Memory B cell (primary cell): ENCODE data around the gene ZNF718.
"Not testable (repeated sequence)": the region's sequence is repeated elsewhere in the genome, so short reads cannot be mapped to it uniquely, and the experiment has no call there.

Experiments
- ATAC-seq: fragments of 150-1000 bp; cut with Tn5 transposase; 2 replicates; pipeline ENCODE4 v1.10.0; 2021; ENCODE audit warnings: low read depth, mild to moderate bottlenecking, moderate library complexity
- DNase-seq, 2 donors: peaks; one replicate each; pipeline ENCODE4 v3.0.0; 2022; ENCODE audit warnings: low spot score in 2 of 2
- H3K27ac Mint-ChIP-seq: one replicate; pipeline ENCODE4 v1.8.0; 2022; ENCODE audit warnings: mild to moderate bottlenecking, moderate library complexity, mixed read lengths
- H3K27me3 Mint-ChIP-seq: one replicate; pipeline ENCODE4 v1.8.0; 2022; ENCODE audit warnings: mixed read lengths
- H3K36me3 Mint-ChIP-seq: one replicate; pipeline ENCODE4 v1.8.0; 2022; ENCODE audit warnings: mild to moderate bottlenecking, mixed read lengths
- H3K4me1 Mint-ChIP-seq: one replicate; pipeline ENCODE4 v1.8.0; 2022; ENCODE audit warnings: mixed read lengths
- H3K4me3 Mint-ChIP-seq: one replicate; pipeline ENCODE4 v1.8.0; 2022; ENCODE audit warnings: mild to moderate bottlenecking, moderate library complexity, mixed read lengths
- H3K9me3 Mint-ChIP-seq: one replicate; pipeline ENCODE4 v1.8.0; 2022; ENCODE audit warnings: mixed read lengths

ZNF718 gene

GRCh38 chr4:124275-125081 lies at the start of gene ZNF718:
TSS of gene ZNF718 (plus strand) at chr4:124501. CDS start at chr4:124671, 170 bp downstream.
- Mint-ChIP-seq H3K4me1 (peaks cover 13% of the 10 kb centered on the region), H3K36me3 (peaks cover 28% of the 10 kb centered on the region), H3K4me3 (peak within 1 kb of the TSS; percentile 100), H3K9me3 (peaks cover 10% of the 10 kb centered on the region), H3K27me3 (peaks cover 1% of the 10 kb centered on the region), H3K27ac (peak within 1 kb of the TSS; percentile 95)
- ATAC-seq (peak; percentile 94), DNase-seq (peak; percentile 88 to 90)

GRCh38 chr4:85951-86350 lies 38.4 kb upstream of the ZNF718 start:
- no peaks in the 10 kb centered on the region for H3K27me3 Mint-ChIP-seq
- H3K4me1 Mint-ChIP-seq = no peaks in the 10 kb centered on the region
- ATAC-seq (no peak), DNase-seq (no peak)
- H3K4me3 Mint-ChIP-seq = no peak overlapping the region
- no peak overlapping the region for H3K27ac Mint-ChIP-seq
- H3K9me3 Mint-ChIP-seq = peaks cover 21% of the 10 kb centered on the region
- peaks cover 40% of the 10 kb centered on the region for H3K36me3 Mint-ChIP-seq

- H3K36me3 Mint-ChIP-seq = peaks cover 41% of the 10 kb centered on the region
- H3K4me3 Mint-ChIP-seq = not testable (repeated sequence)
Measured at GRCh38 chr4:86559-87324, 37.6 kb upstream of the ZNF718 start.

GRCh38 chr4:98386-98785 lies 25.9 kb upstream of the ZNF718 start:
- no peak for ATAC-seq
- Mint-ChIP-seq H3K4me3 (no peak overlapping the region), H3K4me1 (no peaks in the 10 kb centered on the region), H3K9me3 (peaks cover 9% of the 10 kb centered on the region), H3K27ac (no peak overlapping the region), H3K27me3 (no peaks in the 10 kb centered on the region), H3K36me3 (peaks cover 5% of the 10 kb centered on the region)
- DNase-seq = no peak

More at GRCh38 chr4:86559-87324, 37.6 kb upstream of the ZNF718 start:
- not testable (repeated sequence) for H3K27me3 Mint-ChIP-seq, H3K4me1 Mint-ChIP-seq, DNase-seq, ATAC-seq, H3K27ac Mint-ChIP-seq
- H3K9me3 Mint-ChIP-seq = peaks cover 22% of the 10 kb centered on the region

GRCh38 chr4:99863-100262 lies 24.4 kb upstream of the ZNF718 start:
- H3K27me3 Mint-ChIP-seq = peaks cover under 1% of the 10 kb centered on the region
- no peak for DNase-seq
- H3K27ac Mint-ChIP-seq = no peak overlapping the region
- no peaks in the 10 kb centered on the region for H3K4me1 Mint-ChIP-seq
- peaks cover 5% of the 10 kb centered on the region for H3K36me3 Mint-ChIP-seq
- peaks cover 4% of the 10 kb centered on the region for H3K9me3 Mint-ChIP-seq
- no peak overlapping the region for H3K4me3 Mint-ChIP-seq
- no peak for ATAC-seq

GRCh38 chr4:107083-107443 lies 17.2 kb upstream of the ZNF718 start:
- Mint-ChIP-seq H3K4me3 (no peak overlapping the region), H3K4me1 (no peaks in the 10 kb centered on the region), H3K27ac (no peak overlapping the region), H3K27me3 (peaks cover 28% of the 10 kb centered on the region), H3K36me3 (peaks cover 18% of the 10 kb centered on the region), H3K9me3 (peaks cover 28% of the 10 kb centered on the region)
- ATAC-seq (no peak), DNase-seq (no peak)

GRCh38 chr4:107444-108429 lies 16.6 kb upstream of the ZNF718 start:
- Mint-ChIP-seq H3K27ac (no peak overlapping the region), H3K4me1 (no peaks in the 10 kb centered on the region), H3K4me3 (no peak overlapping the region), H3K27me3 (peaks cover 30% of the 10 kb centered on the region), H3K36me3 (peaks cover 18% of the 10 kb centered on the region), H3K9me3 (peaks cover 29% of the 10 kb centered on the region)
- no peak for DNase-seq
- no peak for ATAC-seq

GRCh38 chr4:112771-113170 lies 11.5 kb upstream of the ZNF718 start:
- peaks cover 20% of the 10 kb centered on the region for H3K36me3 Mint-ChIP-seq

GRCh38 chr4:113732-114131 lies 10.6 kb upstream of the ZNF718 start:
- ATAC-seq = no peak
- DNase-seq = no peak
- Mint-ChIP-seq H3K27me3 (peaks cover 21% of the 10 kb centered on the region), H3K4me3 (no peak overlapping the region), H3K27ac (no peak overlapping the region), H3K9me3 (peaks cover 36% of the 10 kb centered on the region), H3K36me3 (peaks cover 19% of the 10 kb centered on the region), H3K4me1 (peaks cover 2% of the 10 kb centered on the region)

More at GRCh38 chr4:112771-113170, 11.5 kb upstream of the ZNF718 start:
- no peak for DNase-seq
- Mint-ChIP-seq H3K4me3 (no peak overlapping the region), H3K9me3 (peaks cover 36% of the 10 kb centered on the region), H3K27ac (no peak overlapping the region), H3K27me3 (peaks cover 25% of the 10 kb centered on the region), H3K4me1 (peaks cover 2% of the 10 kb centered on the region)
- no peak for ATAC-seq

GRCh38 chr4:114149-114548 lies 10.2 kb upstream of the ZNF718 start:
- peaks cover 17% of the 10 kb centered on the region for H3K27me3 Mint-ChIP-seq
- H3K4me1 Mint-ChIP-seq = peaks cover 2% of the 10 kb centered on the region
- no peak overlapping the region for H3K27ac Mint-ChIP-seq
- DNase-seq (no peak), ATAC-seq (no peak)
- H3K36me3 Mint-ChIP-seq = peaks cover 16% of the 10 kb centered on the region
- no peak overlapping the region for H3K4me3 Mint-ChIP-seq
- H3K9me3 Mint-ChIP-seq = peaks cover 33% of the 10 kb centered on the region

- H3K4me1 Mint-ChIP-seq = peaks cover 5% of the 10 kb centered on the region
- no peak overlapping the region for H3K27ac Mint-ChIP-seq
- DNase-seq (no peak), ATAC-seq (no peak)
- peaks cover 5% of the 10 kb centered on the region for H3K27me3 Mint-ChIP-seq
- peaks cover 9% of the 10 kb centered on the region for H3K36me3 Mint-ChIP-seq
- peaks cover 30% of the 10 kb centered on the region for H3K9me3 Mint-ChIP-seq
- no peak overlapping the region for H3K4me3 Mint-ChIP-seq
Measured at GRCh38 chr4:116499-116898, 7.8 kb upstream of the ZNF718 start.

GRCh38 chr4:120616-121015 lies 3.7 kb upstream of the ZNF718 start:
- DNase-seq (no peak), ATAC-seq (no peak)
- peaks cover 13% of the 10 kb centered on the region for H3K36me3 Mint-ChIP-seq
- no peak overlapping the region for H3K27ac Mint-ChIP-seq
- peaks cover 19% of the 10 kb centered on the region for H3K9me3 Mint-ChIP-seq
- peaks cover 1% of the 10 kb centered on the region for H3K27me3 Mint-ChIP-seq
- peaks cover 10% of the 10 kb centered on the region for H3K4me1 Mint-ChIP-seq
- H3K4me3 Mint-ChIP-seq = no peak overlapping the region

- Mint-ChIP-seq H3K4me3 (no peak overlapping the region), H3K27me3 (peaks cover 1% of the 10 kb centered on the region), H3K36me3 (peaks cover 14% of the 10 kb centered on the region), H3K4me1 (peaks cover 15% of the 10 kb centered on the region), H3K9me3 (peaks cover 17% of the 10 kb centered on the region), H3K27ac (no peak overlapping the region)
- ATAC-seq (no peak), DNase-seq (no peak)
Measured at GRCh38 chr4:121408-122084, 2.8 kb upstream of the ZNF718 start.
